Lower leg skin (tissue), 3 donors: ENCODE results near the gene EVI5L.

Experiments
- CTCF ChIP-seq, 3 donors: fragments of 450-650 bp; IDR thresholded peaks; one replicate each; pipeline ENCODE4 v1.5.1; 2016; ENCODE audit warnings: antibody characterized with exemption in 3 of 3, mild to moderate bottlenecking in 3 of 3, moderate library complexity in 2 of 3
- POLR2A ChIP-seq, 2 donors: fragments of 450-650 bp; IDR thresholded peaks; one replicate each; pipeline ENCODE4 v1.6.1; 2016 to 2017; ENCODE audit warnings: antibody characterized with exemption in 2 of 2, mild to moderate bottlenecking in 1 of 2, moderate library complexity in 1 of 2

- TF ChIP-seq CTCF (IDR thresholded peaks at IDR 0.05) (no peak), POLR2A (IDR thresholded peaks at IDR 0.05) (no peak)
Observed at GRCh38 chr19:7856679-7857663, 27.0 kb downstream of the EVI5L start.
